HUES48 (cell line): ENCODE measurements around the gene ACOT13.
"Not testable (repeated sequence)": the region's sequence is repeated elsewhere in the genome, so short reads cannot be mapped to it uniquely, and the experiment has no call there.

Experiments used
- H3K27ac ChIP-seq: one replicate; pipeline ENCODE4 v1.7.0; 2013; ENCODE audit warnings: low read depth, low read length, inconsistent platforms
- H3K27me3 ChIP-seq: 2 replicates; pipeline ENCODE4 v1.6.1; 2013; ENCODE audit warnings: mild to moderate bottlenecking, low read length; ENCODE audit not compliant: control insufficient read depth, insufficient read depth
- H3K36me3 ChIP-seq: 2 replicates; pipeline ENCODE4 v1.6.1; 2013; ENCODE audit warnings: low read length; ENCODE audit not compliant: control insufficient read depth, insufficient read depth
- H3K4me1 ChIP-seq: 2 replicates; pipeline ENCODE4 v1.6.1; 2013; ENCODE audit warnings: mild to moderate bottlenecking, low read length; ENCODE audit not compliant: control insufficient read depth, insufficient read depth
- H3K4me3 ChIP-seq: 2 replicates; pipeline ENCODE4 v1.5.1; 2013; ENCODE audit warnings: mild to moderate bottlenecking, low read depth, low read length
- H3K9ac ChIP-seq: 2 replicates; pipeline ENCODE4 v1.6.1; 2013; ENCODE audit warnings: mild to moderate bottlenecking, low read depth, low read length, moderate library complexity
- H3K9me3 ChIP-seq: 2 replicates; pipeline ENCODE4 v1.6.1; 2013; ENCODE audit warnings: low read length; ENCODE audit not compliant: control insufficient read depth, insufficient read depth

ACOT13 gene

GRCh38 chr6:24672620-24673182 lies 5.8 kb downstream of the ACOT13 start:
- no peaks in the 10 kb centered on the region for H3K27me3 ChIP-seq
- no peak overlapping the region for H3K9ac ChIP-seq
- no peak overlapping the region for H3K4me3 ChIP-seq
- H3K4me1 ChIP-seq: no peaks in the 10 kb centered on the region
- H3K36me3 ChIP-seq: no peaks in the 10 kb centered on the region
- no peak overlapping the region for H3K27ac ChIP-seq
- peaks cover 42% of the 10 kb centered on the region for H3K9me3 ChIP-seq

GRCh38 chr6:24673625-24674024 lies 6.7 kb downstream of the ACOT13 start:
- no peaks in the 10 kb centered on the region for H3K27me3 ChIP-seq
- no peaks in the 10 kb centered on the region for H3K4me1 ChIP-seq
- H3K4me3 ChIP-seq: no peak overlapping the region
- H3K9me3 ChIP-seq: peaks cover 42% of the 10 kb centered on the region
- H3K9ac ChIP-seq: no peak overlapping the region
- H3K36me3 ChIP-seq: no peaks in the 10 kb centered on the region
- no peak overlapping the region for H3K27ac ChIP-seq

- not testable (repeated sequence) for H3K27me3 ChIP-seq, H3K4me3 ChIP-seq, H3K9ac ChIP-seq, H3K4me1 ChIP-seq, H3K36me3 ChIP-seq, H3K9me3 ChIP-seq, H3K27ac ChIP-seq
Observed at GRCh38 chr6:24678792-24679352, 12.0 kb downstream of the ACOT13 start.

- H3K9me3 ChIP-seq: no peaks in the 10 kb centered on the region
- H3K4me1 ChIP-seq: peaks cover 12% of the 10 kb centered on the region
Observed at GRCh38 chr6:24680582-24680981, 13.7 kb downstream of the ACOT13 start.

GRCh38 chr6:24683297-24684296 lies 16.7 kb downstream of the ACOT13 start:
- Histone ChIP-seq H3K4me1 (peaks cover 12% of the 10 kb centered on the region), H3K27ac (peak overlapping the region; percentile 44)

More at GRCh38 chr6:24680582-24680981, 13.7 kb downstream of the ACOT13 start:
- Histone ChIP-seq H3K36me3 (no peaks in the 10 kb centered on the region), H3K27ac (no peak overlapping the region), H3K4me3 (no peak overlapping the region), H3K9ac (no peak overlapping the region), H3K27me3 (peaks cover 6% of the 10 kb centered on the region; the same call in 1 of the 2 replicates)

GRCh38 chr6:24686408-24686807 lies 19.5 kb downstream of the ACOT13 start:
- H3K4me1 ChIP-seq: peaks cover 12% of the 10 kb centered on the region

More at GRCh38 chr6:24683297-24684296, 16.7 kb downstream of the ACOT13 start:
- Histone ChIP-seq H3K9ac (no peak overlapping the region), H3K36me3 (no peaks in the 10 kb centered on the region), H3K9me3 (no peaks in the 10 kb centered on the region), H3K4me3 (peak overlapping the region; percentile 35), H3K27me3 (peaks cover 6% of the 10 kb centered on the region; the same call in 1 of the 2 replicates)

GRCh38 chr6:24686946-24687345 lies 20.1 kb downstream of the ACOT13 start:
- H3K4me3 ChIP-seq: no peak overlapping the region
- H3K27ac ChIP-seq: no peak overlapping the region
- H3K27me3 ChIP-seq: peaks cover 6% of the 10 kb centered on the region; the same call in 1 of the 2 replicates
- H3K9ac ChIP-seq: no peak overlapping the region
- H3K4me1 ChIP-seq: peaks cover 12% of the 10 kb centered on the region
- no peaks in the 10 kb centered on the region for H3K9me3 ChIP-seq
- H3K36me3 ChIP-seq: no peaks in the 10 kb centered on the region

More at GRCh38 chr6:24686408-24686807, 19.5 kb downstream of the ACOT13 start:
- Histone ChIP-seq H3K27ac (no peak overlapping the region), H3K4me3 (no peak overlapping the region), H3K27me3 (peaks cover 6% of the 10 kb centered on the region; the same call in 1 of the 2 replicates), H3K36me3 (no peaks in the 10 kb centered on the region), H3K9me3 (no peaks in the 10 kb centered on the region), H3K9ac (no peak overlapping the region)

- H3K4me3 ChIP-seq: no peak overlapping the region
- H3K27ac ChIP-seq: no peak overlapping the region
- no peaks in the 10 kb centered on the region for H3K4me1 ChIP-seq
- no peaks in the 10 kb centered on the region for H3K36me3 ChIP-seq
- H3K9me3 ChIP-seq: no peaks in the 10 kb centered on the region
- H3K27me3 ChIP-seq: no peaks in the 10 kb centered on the region
- no peak overlapping the region for H3K9ac ChIP-seq
Observed at GRCh38 chr6:24689964-24690363, 23.1 kb downstream of the ACOT13 start.

- Histone ChIP-seq H3K4me3 (no peak overlapping the region), H3K4me1 (no peaks in the 10 kb centered on the region), H3K36me3 (no peaks in the 10 kb centered on the region), H3K9me3 (no peaks in the 10 kb centered on the region), H3K9ac (no peak overlapping the region), H3K27ac (no peak overlapping the region), H3K27me3 (no peaks in the 10 kb centered on the region)
Observed at GRCh38 chr6:24690593-24690992, 23.7 kb downstream of the ACOT13 start.

GRCh38 chr6:24691550-24691949 lies 24.7 kb downstream of the ACOT13 start:
- Histone ChIP-seq H3K9me3 (no peaks in the 10 kb centered on the region), H3K4me1 (no peaks in the 10 kb centered on the region), H3K9ac (no peak overlapping the region), H3K4me3 (no peak overlapping the region), H3K36me3 (no peaks in the 10 kb centered on the region), H3K27me3 (no peaks in the 10 kb centered on the region), H3K27ac (no peak overlapping the region)

GRCh38 chr6:24692003-24692402 lies 25.1 kb downstream of the ACOT13 start:
- Histone ChIP-seq H3K9me3 (no peaks in the 10 kb centered on the region), H3K4me3 (no peak overlapping the region), H3K27me3 (no peaks in the 10 kb centered on the region), H3K9ac (no peak overlapping the region), H3K27ac (no peak overlapping the region), H3K4me1 (no peaks in the 10 kb centered on the region), H3K36me3 (no peaks in the 10 kb centered on the region)
